Activated naive CD8-positive, alpha-beta T cell (primary cell): ENCODE data around the gene B3GNT5.

Experiments
- H3K27ac Mint-ChIP-seq: one replicate; pipeline ENCODE4 v1.8.0; 2021; ENCODE audit warnings: mixed read lengths
- H3K27me3 Mint-ChIP-seq: one replicate; pipeline ENCODE4 v1.8.0; 2021; ENCODE audit warnings: mixed read lengths
- H3K36me3 Mint-ChIP-seq: one replicate; pipeline ENCODE4 v1.8.0; 2021; ENCODE audit warnings: mixed read lengths
- H3K4me1 Mint-ChIP-seq: one replicate; pipeline ENCODE4 v1.8.0; 2021; ENCODE audit warnings: low read depth, mixed read lengths
- H3K4me3 Mint-ChIP-seq: one replicate; pipeline ENCODE4 v1.8.0; 2021; ENCODE audit warnings: mild to moderate bottlenecking, mixed read lengths
- H3K9me3 Mint-ChIP-seq: one replicate; pipeline ENCODE4 v1.8.0; 2021; ENCODE audit warnings: low read depth, mixed read lengths

The B3GNT5 gene

GRCh38 chr3:183306798-183307671, 54.0 kb downstream of the B3GNT5 start:
- peak overlapping the region; percentile 56 for H3K27ac Mint-ChIP-seq
- no peaks in the 10 kb centered on the region for H3K9me3 Mint-ChIP-seq
- peaks cover 25% of the 10 kb centered on the region for H3K4me1 Mint-ChIP-seq
- no peak overlapping the region for H3K4me3 Mint-ChIP-seq
- no peaks in the 10 kb centered on the region for H3K36me3 Mint-ChIP-seq
- H3K27me3 Mint-ChIP-seq: peaks cover 2% of the 10 kb centered on the region

GRCh38 chr3:183307749-183308148, 54.7 kb downstream of the B3GNT5 start:
- Mint-ChIP-seq H3K4me1 (peaks cover 24% of the 10 kb centered on the region), H3K9me3 (no peaks in the 10 kb centered on the region), H3K4me3 (no peak overlapping the region), H3K27me3 (peaks cover 2% of the 10 kb centered on the region), H3K36me3 (no peaks in the 10 kb centered on the region), H3K27ac (no peak overlapping the region)

GRCh38 chr3:183308751-183309150, 55.7 kb downstream of the B3GNT5 start:
- Mint-ChIP-seq H3K36me3 (no peaks in the 10 kb centered on the region), H3K9me3 (no peaks in the 10 kb centered on the region), H3K27ac (no peak overlapping the region), H3K4me1 (peaks cover 24% of the 10 kb centered on the region), H3K4me3 (no peak overlapping the region), H3K27me3 (peaks cover 2% of the 10 kb centered on the region)

- Mint-ChIP-seq H3K27ac (no peak overlapping the region), H3K4me3 (no peak overlapping the region), H3K4me1 (peaks cover 29% of the 10 kb centered on the region), H3K27me3 (peaks cover 2% of the 10 kb centered on the region), H3K36me3 (no peaks in the 10 kb centered on the region), H3K9me3 (no peaks in the 10 kb centered on the region)
Measured at GRCh38 chr3:183309276-183309675, 56.2 kb downstream of the B3GNT5 start.

- no peaks in the 10 kb centered on the region for H3K36me3 Mint-ChIP-seq
- H3K9me3 Mint-ChIP-seq: no peaks in the 10 kb centered on the region
- H3K4me3 Mint-ChIP-seq: no peak overlapping the region
- H3K27ac Mint-ChIP-seq: no peak overlapping the region
- H3K27me3 Mint-ChIP-seq: no peaks in the 10 kb centered on the region
- peaks cover 29% of the 10 kb centered on the region for H3K4me1 Mint-ChIP-seq
Measured at GRCh38 chr3:183310936-183311335, 57.9 kb downstream of the B3GNT5 start.

- Mint-ChIP-seq H3K27ac (no peak overlapping the region), H3K27me3 (no peaks in the 10 kb centered on the region), H3K36me3 (no peaks in the 10 kb centered on the region), H3K4me1 (peaks cover 14% of the 10 kb centered on the region), H3K9me3 (no peaks in the 10 kb centered on the region), H3K4me3 (no peak overlapping the region)
Measured at GRCh38 chr3:183312433-183312832, 59.4 kb downstream of the B3GNT5 start.

- Mint-ChIP-seq H3K27ac (no peak overlapping the region), H3K36me3 (no peaks in the 10 kb centered on the region), H3K4me3 (no peak overlapping the region), H3K27me3 (no peaks in the 10 kb centered on the region), H3K4me1 (peaks cover 8% of the 10 kb centered on the region), H3K9me3 (no peaks in the 10 kb centered on the region)
Measured at GRCh38 chr3:183313351-183313750, 60.3 kb downstream of the B3GNT5 start.

GRCh38 chr3:183313764-183314163, 60.7 kb downstream of the B3GNT5 start:
- no peak overlapping the region for H3K4me3 Mint-ChIP-seq
- peaks cover 9% of the 10 kb centered on the region for H3K4me1 Mint-ChIP-seq
- H3K9me3 Mint-ChIP-seq: no peaks in the 10 kb centered on the region
- H3K27me3 Mint-ChIP-seq: no peaks in the 10 kb centered on the region
- H3K36me3 Mint-ChIP-seq: no peaks in the 10 kb centered on the region
- no peak overlapping the region for H3K27ac Mint-ChIP-seq

- no peak overlapping the region for H3K27ac Mint-ChIP-seq
- no peaks in the 10 kb centered on the region for H3K36me3 Mint-ChIP-seq
- H3K4me1 Mint-ChIP-seq: peaks cover 19% of the 10 kb centered on the region
- no peaks in the 10 kb centered on the region for H3K9me3 Mint-ChIP-seq
- H3K4me3 Mint-ChIP-seq: no peak overlapping the region
- no peaks in the 10 kb centered on the region for H3K27me3 Mint-ChIP-seq
Measured at GRCh38 chr3:183315739-183316138, 62.7 kb downstream of the B3GNT5 start.

GRCh38 chr3:183317271-183317670, 64.2 kb downstream of the B3GNT5 start:
- no peak overlapping the region for H3K4me3 Mint-ChIP-seq
- H3K27ac Mint-ChIP-seq: no peak overlapping the region
- no peaks in the 10 kb centered on the region for H3K27me3 Mint-ChIP-seq
- no peaks in the 10 kb centered on the region for H3K36me3 Mint-ChIP-seq
- H3K9me3 Mint-ChIP-seq: no peaks in the 10 kb centered on the region
- peaks cover 19% of the 10 kb centered on the region for H3K4me1 Mint-ChIP-seq

- no peak overlapping the region for H3K4me3 Mint-ChIP-seq
- no peak overlapping the region for H3K27ac Mint-ChIP-seq
- H3K4me1 Mint-ChIP-seq: peaks cover 19% of the 10 kb centered on the region
- H3K9me3 Mint-ChIP-seq: no peaks in the 10 kb centered on the region
- no peaks in the 10 kb centered on the region for H3K27me3 Mint-ChIP-seq
- H3K36me3 Mint-ChIP-seq: no peaks in the 10 kb centered on the region
Measured at GRCh38 chr3:183317886-183318865, 65.1 kb downstream of the B3GNT5 start.

- Mint-ChIP-seq H3K27me3 (no peaks in the 10 kb centered on the region), H3K27ac (no peak overlapping the region), H3K36me3 (no peaks in the 10 kb centered on the region), H3K4me1 (peaks cover 18% of the 10 kb centered on the region), H3K9me3 (no peaks in the 10 kb centered on the region), H3K4me3 (no peak overlapping the region)
Measured at GRCh38 chr3:183318877-183319276, 65.8 kb downstream of the B3GNT5 start.

- Mint-ChIP-seq H3K27ac (no peak overlapping the region), H3K4me1 (peaks cover 14% of the 10 kb centered on the region), H3K9me3 (no peaks in the 10 kb centered on the region), H3K36me3 (no peaks in the 10 kb centered on the region), H3K27me3 (no peaks in the 10 kb centered on the region), H3K4me3 (no peak overlapping the region)
Measured at GRCh38 chr3:183319371-183319770, 66.3 kb downstream of the B3GNT5 start.
